NCI-H748 (cell line): Measurements from ENCODE around the gene EEFSEC.

ENCODE experiments used
- DNase-seq: peaks from one replicate; lab custom pipeline; 2025; ENCODE audit not compliant: unreplicated experiment; lab: John Stamatoyannopoulos, UW

Gene EEFSEC

GRCh38 chr3:128180436-128180835 lies 27.2 kb downstream of the EEFSEC start:
- DNase-seq, result no peak

- DNase-seq, result no peak
Measured at GRCh38 chr3:128180913-128181312, 27.6 kb downstream of the EEFSEC start.

- no peak for DNase-seq
Measured at GRCh38 chr3:128182656-128183055, 29.4 kb downstream of the EEFSEC start.

GRCh38 chr3:128185630-128186447 lies 32.6 kb downstream of the EEFSEC start:
- no peak for DNase-seq

- DNase-seq, result no peak
Measured at GRCh38 chr3:128187495-128187894, 34.2 kb downstream of the EEFSEC start.

GRCh38 chr3:128188326-128188725 lies 35.0 kb downstream of the EEFSEC start:
- peak; percentile 4 for DNase-seq

GRCh38 chr3:128188956-128189355 lies 35.7 kb downstream of the EEFSEC start:
- no peak for DNase-seq

GRCh38 chr3:128190501-128190900 lies 37.2 kb downstream of the EEFSEC start:
- no peak for DNase-seq

- no peak for DNase-seq
Measured at GRCh38 chr3:128192131-128192530, 38.9 kb downstream of the EEFSEC start.

- no peak for DNase-seq
Measured at GRCh38 chr3:128193168-128193567, 39.9 kb downstream of the EEFSEC start.

- DNase-seq, result no peak
Measured at GRCh38 chr3:128194843-128195242, 41.6 kb downstream of the EEFSEC start.

GRCh38 chr3:128195369-128195768 lies 42.1 kb downstream of the EEFSEC start:
- DNase-seq, result no peak

- DNase-seq, result no peak
Measured at GRCh38 chr3:128195802-128196201, 42.5 kb downstream of the EEFSEC start.

- no peak for DNase-seq
Measured at GRCh38 chr3:128196647-128197046, 43.4 kb downstream of the EEFSEC start.

- DNase-seq, result no peak
Measured at GRCh38 chr3:128197855-128198254, 44.6 kb downstream of the EEFSEC start.

- no peak for DNase-seq
Measured at GRCh38 chr3:128198313-128198712, 45.0 kb downstream of the EEFSEC start.

GRCh38 chr3:128199110-128199509 lies 45.8 kb downstream of the EEFSEC start:
- no peak for DNase-seq

- DNase-seq, result no peak
Measured at GRCh38 chr3:128201158-128201755, 48.0 kb downstream of the EEFSEC start.

GRCh38 chr3:128203169-128203568 lies 49.9 kb downstream of the EEFSEC start:
- no peak for DNase-seq

GRCh38 chr3:128205558-128206145 lies 52.4 kb downstream of the EEFSEC start:
- DNase-seq, result no peak

- DNase-seq, result no peak
Measured at GRCh38 chr3:128207951-128208350, 54.7 kb downstream of the EEFSEC start.

GRCh38 chr3:128210711-128211110 lies 57.4 kb downstream of the EEFSEC start:
- no peak for DNase-seq
